Measurements from ENCODE around the gene NDUFS6. TPM values are rescaled to one million over a fixed set of nuclear protein-coding genes. Genes with fewer than 3 reads are reported as not detected.
A peak's percentile ranks its signal among the peaks of the same experiment; 100 is the strongest.

Gene NDUFS6
- total and polyA plus RNA-seq, 4 donors: 12.5 to 98.9 (median 62.0) TPM

DNA sequence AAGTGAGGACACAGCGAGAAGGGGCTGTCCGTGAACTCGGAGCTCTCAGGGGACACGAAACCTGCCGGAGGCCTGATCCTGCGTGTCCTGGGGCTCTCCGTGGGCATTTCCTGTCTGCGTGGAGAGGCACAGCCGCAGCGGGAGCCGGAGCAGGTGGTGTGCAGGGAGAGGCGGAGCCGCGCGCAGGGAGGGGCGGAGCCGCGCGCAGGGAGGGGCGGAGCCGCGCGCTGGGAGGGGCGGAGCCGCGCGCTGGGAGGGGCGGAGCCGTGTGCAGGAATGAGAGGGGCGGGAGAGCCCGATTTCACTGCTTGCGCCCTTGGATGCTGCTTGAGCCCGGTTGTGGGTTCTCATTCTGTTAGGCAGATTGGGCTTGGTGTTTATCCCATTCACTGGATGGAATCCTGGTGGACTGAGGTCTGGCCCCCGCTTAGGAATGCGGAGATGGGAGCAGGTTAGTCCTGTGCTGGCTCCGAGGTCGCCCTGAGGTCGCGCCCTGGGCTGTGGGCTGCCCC is 26.7 kb downstream of the NDUFS6 start:
- DNase-seq (ENCODE audit: low read depth in 4 of 6, low spot score in 6 of 6): no peak
- H3K36me3 ChIP-seq (ENCODE audit: control insufficient read depth, insufficient read depth, low read length): peaks cover 45% of the 10 kb centered on the region
- H3K9me3 ChIP-seq (ENCODE audit: control insufficient read depth, insufficient read depth, low read length): no peaks in the 10 kb centered on the region
- peaks cover 9% of the 10 kb centered on the region for H3K4me1 ChIP-seq (ENCODE audit: control insufficient read depth, insufficient read depth, low read length)
- 45% methylated on average over 39 of the region's 39 CpGs for WGBS (ENCODE audit: insufficient coverage)
- no peak overlapping the region for H3K27ac ChIP-seq (ENCODE audit: low read depth, low read length)
- H3K4me3 ChIP-seq (ENCODE audit: low read depth, low read length): no peak overlapping the region
- H3K27me3 ChIP-seq (ENCODE audit: control insufficient read depth, insufficient read depth, low read length): peaks cover 2% of the 10 kb centered on the region

DNA sequence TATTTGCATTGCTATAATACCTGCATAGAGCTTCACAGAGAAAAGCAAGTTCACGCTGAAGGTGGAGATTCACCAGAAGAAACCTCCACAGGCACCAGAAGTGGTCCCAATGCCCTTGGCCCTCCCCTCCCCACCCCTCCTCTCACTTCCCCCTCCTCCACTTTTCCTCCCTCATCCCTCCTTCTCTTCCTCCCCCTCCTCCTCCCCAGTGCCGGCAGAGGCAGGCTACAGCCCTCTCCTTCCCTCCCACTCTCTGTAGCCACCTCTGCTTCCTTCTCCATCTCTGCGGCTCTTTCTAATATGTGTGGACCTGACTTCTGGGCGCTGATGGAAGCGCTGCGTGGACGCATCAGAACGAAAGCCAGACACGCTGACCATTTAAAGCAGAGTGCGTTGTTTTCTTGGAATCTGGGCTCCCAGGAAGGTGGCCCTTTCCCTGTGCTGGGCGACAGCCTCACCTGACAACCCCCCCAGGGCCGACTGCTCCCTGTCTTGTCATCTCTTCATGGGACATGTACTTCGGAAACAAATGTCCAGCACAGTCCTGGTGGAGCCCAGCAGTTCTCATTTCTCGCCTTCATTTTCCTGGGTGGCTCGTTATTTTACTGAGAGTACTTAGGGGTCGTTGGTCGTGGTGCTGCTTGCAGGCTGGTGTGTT is 29.5 kb downstream of the NDUFS6 start:
- 81% methylated on average over 17 of the region's 17 CpGs for WGBS (ENCODE audit: insufficient coverage)
- Histone ChIP-seq H3K36me3 (ENCODE audit: control insufficient read depth, insufficient read depth, low read length) (peaks cover 19% of the 10 kb centered on the region), H3K27me3 (ENCODE audit: control insufficient read depth, insufficient read depth, low read length) (peaks cover 13% of the 10 kb centered on the region), H3K4me1 (ENCODE audit: control insufficient read depth, insufficient read depth, low read length) (peaks cover 12% of the 10 kb centered on the region), H3K27ac (ENCODE audit: low read depth, low read length) (no peak overlapping the region), H3K9me3 (ENCODE audit: control insufficient read depth, insufficient read depth, low read length) (no peaks in the 10 kb centered on the region), H3K4me3 (ENCODE audit: low read depth, low read length) (no peak overlapping the region)
- no peak for DNase-seq (ENCODE audit: low read depth in 4 of 6, low spot score in 6 of 6)

DNA sequence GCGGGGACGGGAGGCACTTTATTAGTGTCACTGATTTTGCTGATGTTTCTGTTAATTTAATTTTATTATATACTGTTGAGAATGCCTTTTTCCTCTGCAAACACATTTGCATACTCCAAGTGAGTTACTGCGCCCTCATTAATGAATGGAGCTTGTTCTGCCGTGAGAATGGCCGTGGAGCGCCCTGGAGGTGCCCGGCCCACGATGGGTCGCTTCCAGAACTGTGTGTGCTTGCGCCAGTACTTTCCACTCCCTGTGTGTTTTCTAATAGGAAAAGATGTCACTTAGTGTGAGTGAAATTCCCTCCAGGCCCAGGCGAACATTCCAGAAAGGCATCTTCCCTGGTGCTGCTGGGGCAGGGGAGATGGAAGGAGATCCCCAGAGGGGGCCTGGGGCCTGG is 30.1 kb downstream of the NDUFS6 start:
- WGBS (ENCODE audit: insufficient coverage): no CpG with 5 or more reads among the region's 11 CpGs

DNA sequence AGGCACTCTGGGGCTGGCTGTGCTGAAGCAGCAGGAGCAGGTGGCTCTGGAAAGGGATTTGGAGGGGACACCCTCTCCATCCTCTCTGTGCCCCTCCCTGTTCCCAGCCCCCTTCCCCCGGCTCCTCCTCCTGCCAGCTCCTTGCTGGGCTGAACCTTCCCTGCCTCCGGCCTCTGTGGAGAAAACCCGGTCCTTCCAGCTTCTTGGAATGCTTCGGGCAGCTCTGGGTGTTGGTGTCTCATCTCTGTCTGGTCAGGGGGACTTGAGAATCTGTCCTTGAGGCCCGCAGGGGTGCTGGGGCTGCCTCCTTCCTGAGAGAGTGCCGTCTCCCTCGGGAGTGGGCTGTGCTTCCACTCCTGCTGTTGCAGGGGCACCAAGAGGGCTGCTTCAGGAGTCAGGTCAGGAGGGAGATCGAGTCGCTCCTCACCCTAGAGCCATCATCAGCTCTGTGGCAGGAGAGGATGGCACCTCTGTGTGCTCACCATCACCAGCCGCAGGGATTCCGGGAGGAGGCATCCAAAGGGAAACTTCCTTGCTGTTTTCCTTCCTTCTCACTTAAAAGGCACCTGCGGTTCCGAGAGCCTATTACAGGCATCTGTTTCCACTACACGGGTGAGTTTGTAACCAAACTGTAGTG is 30.6 kb downstream of the NDUFS6 start:
- peaks cover 15% of the 10 kb centered on the region for H3K27me3 ChIP-seq (ENCODE audit: control insufficient read depth, insufficient read depth, low read length)
- no peak overlapping the region for H3K27ac ChIP-seq (ENCODE audit: low read depth, low read length)
- no peak for DNase-seq (ENCODE audit: low read depth in 4 of 6, low spot score in 6 of 6)
- peaks cover 12% of the 10 kb centered on the region for H3K36me3 ChIP-seq (ENCODE audit: control insufficient read depth, insufficient read depth, low read length)
- H3K9me3 ChIP-seq (ENCODE audit: control insufficient read depth, insufficient read depth, low read length): no peaks in the 10 kb centered on the region
- 45% methylated on average over 9 of the region's 14 CpGs for WGBS (ENCODE audit: insufficient coverage)
- H3K4me1 ChIP-seq (ENCODE audit: control insufficient read depth, insufficient read depth, low read length): peaks cover 12% of the 10 kb centered on the region
- H3K4me3 ChIP-seq (ENCODE audit: low read depth, low read length): no peak overlapping the region

More for the DNA sequence above, 30.1 kb downstream of the NDUFS6 start:
- H3K9me3 ChIP-seq (ENCODE audit: control insufficient read depth, insufficient read depth, low read length): no peaks in the 10 kb centered on the region
- no peak for DNase-seq (ENCODE audit: low read depth in 4 of 6, low spot score in 6 of 6)
- no peak overlapping the region for H3K4me3 ChIP-seq (ENCODE audit: low read depth, low read length)
- peaks cover 12% of the 10 kb centered on the region for H3K4me1 ChIP-seq (ENCODE audit: control insufficient read depth, insufficient read depth, low read length)
- H3K36me3 ChIP-seq (ENCODE audit: control insufficient read depth, insufficient read depth, low read length): peaks cover 17% of the 10 kb centered on the region
- no peak overlapping the region for H3K27ac ChIP-seq (ENCODE audit: low read depth, low read length)
- H3K27me3 ChIP-seq (ENCODE audit: control insufficient read depth, insufficient read depth, low read length): peaks cover 13% of the 10 kb centered on the region

DNA sequence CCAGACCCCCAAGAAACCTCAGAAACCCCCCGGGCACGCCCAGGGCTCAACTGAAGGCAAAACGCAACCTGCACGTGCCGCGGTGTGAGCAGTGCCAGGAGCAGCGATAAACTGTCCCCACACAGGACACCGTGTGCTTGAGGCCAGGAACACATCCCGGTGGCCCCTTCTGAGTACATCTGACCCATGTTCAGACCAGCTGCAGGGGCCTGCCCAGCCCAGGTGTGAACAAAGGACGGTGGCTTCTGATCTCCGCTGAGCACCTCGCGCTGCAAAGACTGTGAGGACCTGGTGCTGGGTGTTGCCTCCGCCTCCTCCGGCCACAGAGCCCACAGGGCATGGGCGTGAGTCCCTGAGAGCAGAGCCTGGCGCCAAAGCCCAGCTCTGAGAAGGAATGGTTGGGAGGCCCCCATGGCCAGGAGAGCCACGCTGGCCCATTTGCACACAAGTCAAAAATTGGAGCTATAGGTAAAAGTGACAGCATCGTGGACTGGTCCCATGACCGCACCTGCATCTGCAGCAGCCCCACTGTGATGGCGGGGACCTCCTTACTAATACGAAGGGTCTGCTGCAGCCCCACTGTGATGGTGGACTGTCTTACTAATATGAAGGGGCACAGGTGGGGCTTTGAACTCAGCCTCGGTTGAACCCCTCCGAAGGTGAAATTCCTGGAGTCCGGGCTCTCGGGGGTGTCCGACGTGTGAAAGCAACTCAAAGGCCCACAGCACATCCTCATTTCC is 31.5 kb downstream of the NDUFS6 start:
- Histone ChIP-seq H3K4me3 (ENCODE audit: low read depth, low read length) (no peak overlapping the region), H3K27me3 (ENCODE audit: control insufficient read depth, insufficient read depth, low read length) (peaks cover 18% of the 10 kb centered on the region), H3K9me3 (ENCODE audit: control insufficient read depth, insufficient read depth, low read length) (no peaks in the 10 kb centered on the region), H3K36me3 (ENCODE audit: control insufficient read depth, insufficient read depth, low read length) (peaks cover 8% of the 10 kb centered on the region), H3K27ac (ENCODE audit: low read depth, low read length) (no peak overlapping the region), H3K4me1 (ENCODE audit: control insufficient read depth, insufficient read depth, low read length) (peaks cover 12% of the 10 kb centered on the region)
- DNase-seq (ENCODE audit: low read depth in 4 of 6, low spot score in 6 of 6): no peak
- 86% methylated on average over 21 of the region's 28 CpGs for WGBS (ENCODE audit: insufficient coverage)

DNA sequence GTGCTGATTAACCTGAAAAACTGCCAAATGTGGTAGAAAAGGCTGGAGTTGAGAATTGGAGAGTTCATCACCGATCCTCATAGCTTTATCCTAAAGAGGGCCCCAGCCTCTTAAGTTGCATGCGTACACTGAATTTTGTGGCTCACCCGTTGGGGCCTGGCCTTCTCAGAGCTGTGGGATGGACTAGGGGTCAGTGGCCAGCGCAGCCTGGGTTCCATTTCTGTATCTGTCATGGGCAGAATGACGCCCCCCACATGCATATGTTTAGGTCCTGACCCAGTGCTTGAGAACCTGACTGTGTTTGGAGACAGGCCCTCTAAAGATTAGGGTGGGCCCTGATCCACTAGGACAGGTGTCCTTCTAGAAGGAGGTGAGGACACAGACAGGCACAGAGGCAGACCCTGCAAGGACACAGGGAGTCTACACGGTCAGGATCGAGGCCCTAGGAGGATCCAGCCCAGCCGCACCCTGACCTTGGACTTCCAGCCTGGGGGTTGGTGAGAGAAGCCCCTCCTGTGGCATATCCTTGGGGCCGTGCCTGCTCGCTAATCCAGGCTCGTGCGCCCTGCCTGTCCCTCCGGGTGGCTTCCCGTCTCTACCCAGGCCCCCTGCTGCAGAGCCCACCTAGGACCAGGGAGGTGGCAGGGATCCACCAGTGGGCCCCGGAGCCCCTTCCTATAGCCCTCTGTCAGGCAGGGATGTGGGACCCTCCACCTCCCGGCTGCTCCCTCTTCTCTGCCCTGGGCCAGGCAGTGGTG is 32.2 kb downstream of the NDUFS6 start:
- H3K27me3 ChIP-seq (ENCODE audit: control insufficient read depth, insufficient read depth, low read length): peaks cover 18% of the 10 kb centered on the region
- no peak overlapping the region for H3K27ac ChIP-seq (ENCODE audit: low read depth, low read length)
- no peak overlapping the region for H3K4me3 ChIP-seq (ENCODE audit: low read depth, low read length)
- no peak for DNase-seq (ENCODE audit: low read depth in 4 of 6, low spot score in 6 of 6)
- 89% methylated on average over 16 of the region's 16 CpGs for WGBS (ENCODE audit: insufficient coverage)
- no peaks in the 10 kb centered on the region for H3K9me3 ChIP-seq (ENCODE audit: control insufficient read depth, insufficient read depth, low read length)
- peaks cover 12% of the 10 kb centered on the region for H3K4me1 ChIP-seq (ENCODE audit: control insufficient read depth, insufficient read depth, low read length)
- peaks cover 3% of the 10 kb centered on the region for H3K36me3 ChIP-seq (ENCODE audit: control insufficient read depth, insufficient read depth, low read length)

DNA sequence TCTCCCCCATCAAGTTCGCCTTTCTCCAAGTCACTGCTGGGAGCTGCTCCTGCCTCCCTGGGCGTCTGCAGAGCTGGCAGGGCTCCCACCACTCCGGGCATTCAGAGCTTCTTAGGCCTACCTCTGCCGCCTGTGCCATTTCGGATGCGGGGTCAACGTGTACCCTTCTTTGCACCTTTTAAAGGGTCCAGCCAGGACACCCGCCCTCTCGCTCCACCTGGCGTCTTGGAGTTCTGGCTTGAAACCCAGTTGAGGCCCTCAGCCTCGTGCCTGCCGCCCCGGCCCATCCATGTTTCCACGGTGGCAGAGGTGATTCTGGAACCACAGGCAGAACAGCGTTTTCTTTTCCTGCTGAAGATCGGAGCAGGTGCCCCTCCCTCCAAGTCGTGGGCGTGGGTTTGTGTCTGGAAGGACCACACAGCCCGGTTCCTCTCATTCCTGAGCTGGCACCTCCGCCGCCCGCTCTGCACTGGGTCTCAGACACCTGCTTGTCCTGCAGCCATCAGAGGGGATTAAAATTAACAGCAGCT is 32.9 kb downstream of the NDUFS6 start:
- Histone ChIP-seq H3K4me1 (ENCODE audit: control insufficient read depth, insufficient read depth, low read length) (peaks cover 12% of the 10 kb centered on the region), H3K27me3 (ENCODE audit: control insufficient read depth, insufficient read depth, low read length) (peaks cover 18% of the 10 kb centered on the region), H3K36me3 (ENCODE audit: control insufficient read depth, insufficient read depth, low read length) (peaks cover 3% of the 10 kb centered on the region), H3K4me3 (ENCODE audit: low read depth, low read length) (no peak overlapping the region), H3K27ac (ENCODE audit: low read depth, low read length) (no peak overlapping the region), H3K9me3 (ENCODE audit: control insufficient read depth, insufficient read depth, low read length) (no peaks in the 10 kb centered on the region)
- 78% methylated on average over 22 of the region's 22 CpGs for WGBS (ENCODE audit: insufficient coverage)
- DNase-seq (ENCODE audit: low read depth in 4 of 6, low spot score in 6 of 6): no peak

DNA sequence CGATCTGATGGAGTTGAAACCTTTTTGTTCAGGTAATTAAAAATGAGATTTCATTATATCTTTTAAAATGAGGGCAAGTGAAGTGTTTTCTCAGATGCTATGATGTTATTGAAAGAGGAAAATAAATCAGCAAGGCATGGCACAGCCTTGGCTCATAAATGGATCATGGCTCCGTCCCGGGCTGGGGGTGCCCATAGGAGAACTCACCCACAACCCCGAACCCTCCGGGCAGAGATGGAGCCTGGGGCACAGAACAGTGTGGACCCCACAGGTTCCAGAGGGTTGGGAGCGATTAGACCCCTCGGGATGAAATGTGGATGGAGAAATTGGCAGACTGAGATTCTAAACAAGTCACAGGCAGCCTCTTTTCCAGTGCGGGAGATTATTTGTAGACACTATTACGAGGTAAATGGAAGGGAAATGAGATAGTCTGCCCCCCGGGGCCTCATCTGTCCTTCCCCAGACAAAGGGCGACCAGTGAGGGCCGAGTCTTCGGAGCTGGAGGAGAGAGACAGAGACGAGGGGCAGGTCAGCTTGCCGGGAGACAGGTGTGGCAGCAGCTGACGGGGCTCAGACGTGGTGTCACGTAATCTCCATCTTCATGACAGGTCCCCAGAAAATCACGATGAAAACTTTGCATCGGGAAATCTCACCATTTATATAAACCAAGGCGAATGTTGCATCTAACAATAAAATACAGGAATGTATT is 33.7 kb downstream of the NDUFS6 start:
- peak in 1 of 6 donors; percentile 38 for DNase-seq (ENCODE audit: low read depth in 4 of 6, low spot score in 6 of 6)
- WGBS (ENCODE audit: insufficient coverage): 47% methylated on average over 14 of the region's 21 CpGs
- no peak overlapping the region for H3K4me3 ChIP-seq (ENCODE audit: low read depth, low read length)
- H3K27ac ChIP-seq (ENCODE audit: low read depth, low read length): no peak overlapping the region
- peaks cover 19% of the 10 kb centered on the region for H3K27me3 ChIP-seq (ENCODE audit: control insufficient read depth, insufficient read depth, low read length)
- H3K36me3 ChIP-seq (ENCODE audit: control insufficient read depth, insufficient read depth, low read length): peaks cover 3% of the 10 kb centered on the region
- peaks cover 12% of the 10 kb centered on the region for H3K4me1 ChIP-seq (ENCODE audit: control insufficient read depth, insufficient read depth, low read length)
- H3K9me3 ChIP-seq (ENCODE audit: control insufficient read depth, insufficient read depth, low read length): no peaks in the 10 kb centered on the region
